Erythroblast (primary cell): Measurements from ENCODE around the gene SYPL1.

ENCODE experiments used
- DNase-seq, 2 experiments: peaks; one replicate each; lab custom pipeline; 2025; lab: John Stamatoyannopoulos, UW
- GATA1 ChIP-seq: IDR thresholded peaks from 2 replicates; pipeline ENCODE4 v1.6.1; 2011; ENCODE audit warnings: low read depth, mild to moderate bottlenecking, control low read depth, low read length, moderate library complexity
- POLR2A ChIP-seq: IDR thresholded peaks from 2 replicates; pipeline ENCODE4 v1.6.1; 2011; ENCODE audit warnings: mild to moderate bottlenecking, low read length

SYPL1 gene

DNA sequence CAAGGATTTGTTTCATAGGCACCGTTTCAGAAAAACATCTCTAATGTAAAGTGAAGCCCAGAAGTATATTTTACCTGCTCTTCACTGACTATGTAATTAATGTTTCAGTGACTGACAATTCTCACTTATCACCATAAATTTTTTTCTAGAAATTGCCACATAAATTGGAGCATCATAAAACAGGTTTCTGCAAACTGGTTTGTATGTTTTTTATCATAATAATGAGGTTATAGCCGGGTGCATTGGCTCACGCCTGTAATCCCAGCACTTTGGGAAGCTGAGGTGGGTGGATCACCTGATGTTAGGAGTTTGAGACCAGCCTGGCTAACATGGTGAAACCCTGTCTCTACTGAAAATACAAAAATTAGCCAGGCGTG lies 39.4 kb downstream of the SYPL1 start:
- no peak for DNase-seq
- TF ChIP-seq GATA1 (no peak), POLR2A (no peak)

DNA sequence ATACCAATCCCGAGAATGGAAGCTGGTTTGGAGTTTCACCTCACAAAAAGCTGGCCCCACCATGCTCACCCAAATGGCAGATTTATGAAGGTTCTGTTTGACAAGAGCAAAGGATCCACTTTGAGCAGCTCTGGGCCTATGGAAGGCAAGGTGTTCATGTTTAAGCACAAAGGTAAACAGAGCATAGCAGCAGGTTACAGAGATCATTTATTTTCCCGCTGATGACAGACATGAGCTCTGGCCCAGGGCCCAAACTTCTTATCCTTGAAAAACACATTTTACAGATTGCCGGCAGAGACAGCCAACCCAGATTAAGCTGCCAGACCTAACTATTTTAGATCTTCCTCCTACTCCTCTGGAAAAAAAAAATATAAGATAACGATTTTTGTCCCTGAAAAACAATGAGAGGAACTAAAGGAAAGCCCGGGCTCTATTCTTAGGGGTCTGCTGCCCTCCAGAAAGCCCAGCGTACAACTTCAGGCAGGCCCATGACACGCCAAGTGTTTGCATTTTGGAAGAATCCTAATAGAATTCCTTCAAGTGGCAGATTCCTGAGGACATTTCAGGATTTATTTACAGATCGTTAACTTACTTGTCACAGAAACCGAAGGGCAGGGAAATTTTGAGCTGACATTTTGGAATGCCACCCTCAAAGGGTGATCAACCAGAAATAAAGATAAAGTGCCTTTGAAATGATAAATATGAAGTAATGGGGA lies 40.0 kb downstream of the SYPL1 start:
- TF ChIP-seq GATA1 (no peak), POLR2A (no peak)
- DNase-seq: peak; percentile 76 to 81

DNA sequence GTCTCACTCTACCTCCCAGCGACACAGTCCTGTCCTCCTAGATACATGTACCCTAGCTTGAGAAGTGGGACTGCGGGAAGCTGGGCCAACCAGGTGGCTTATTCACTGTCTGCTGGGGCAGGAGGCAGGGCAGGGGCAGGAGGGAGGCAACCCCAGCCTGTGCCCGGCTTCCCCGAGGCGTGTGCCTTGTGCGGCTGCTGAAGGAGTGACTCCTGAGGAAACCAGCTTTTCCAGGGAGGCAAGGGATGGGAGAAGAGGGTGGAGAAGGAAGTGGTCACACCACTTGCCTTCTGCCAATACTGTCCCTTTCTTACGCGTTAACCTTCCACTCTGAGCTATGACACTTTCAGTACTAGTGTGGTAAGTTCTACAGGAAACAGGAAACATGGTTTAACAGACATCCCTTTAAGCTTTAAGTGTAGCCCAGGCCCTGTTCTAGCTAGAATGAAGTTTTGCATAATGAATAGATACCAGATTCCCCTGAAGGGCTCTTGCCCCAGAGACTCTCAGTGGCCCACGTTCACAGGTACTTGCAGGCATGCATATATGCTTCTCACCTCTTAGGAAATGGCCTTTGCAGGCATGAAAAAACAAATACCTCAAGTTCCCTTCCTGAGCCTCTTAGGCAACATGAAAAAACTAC lies 40.6 kb downstream of the SYPL1 start:
- DNase-seq: no peak
- TF ChIP-seq GATA1 (no peak), POLR2A (no peak)

DNA sequence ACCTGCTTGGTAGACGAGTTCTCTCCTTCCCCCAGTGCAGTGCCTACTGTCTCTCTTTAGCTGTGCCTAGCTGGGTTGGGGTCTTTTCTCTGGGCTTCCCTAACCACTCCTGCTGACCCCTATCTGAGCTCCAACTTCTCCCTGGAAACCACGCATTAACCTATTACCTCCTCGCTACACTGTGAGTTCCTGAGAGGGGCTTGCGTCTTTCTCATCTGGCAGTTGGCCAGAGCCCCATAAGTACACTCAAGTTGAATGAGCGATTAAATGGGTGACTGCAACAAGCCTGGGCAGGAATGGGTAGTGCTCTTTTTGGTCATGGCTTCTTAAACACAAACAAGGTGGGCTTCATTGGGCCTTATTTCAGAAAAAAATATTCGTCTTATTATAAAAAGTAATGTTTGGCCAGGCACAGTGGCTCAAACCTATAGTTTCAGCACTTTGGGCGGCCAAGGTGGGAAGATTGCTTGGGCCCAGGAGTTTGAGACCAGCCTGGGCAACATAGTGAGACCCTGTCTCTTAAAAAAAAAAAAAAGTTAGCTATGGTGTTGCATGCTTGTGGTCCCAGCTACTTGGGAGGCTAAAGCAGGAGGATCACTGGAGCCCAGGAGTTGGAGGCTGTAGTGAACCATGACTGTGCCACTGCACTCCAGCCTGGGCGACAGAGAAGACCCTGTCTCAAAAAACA lies 41.4 kb downstream of the SYPL1 start:
- TF ChIP-seq POLR2A: no peak
- no peak for TF ChIP-seq GATA1
- DNase-seq: no peak

DNA sequence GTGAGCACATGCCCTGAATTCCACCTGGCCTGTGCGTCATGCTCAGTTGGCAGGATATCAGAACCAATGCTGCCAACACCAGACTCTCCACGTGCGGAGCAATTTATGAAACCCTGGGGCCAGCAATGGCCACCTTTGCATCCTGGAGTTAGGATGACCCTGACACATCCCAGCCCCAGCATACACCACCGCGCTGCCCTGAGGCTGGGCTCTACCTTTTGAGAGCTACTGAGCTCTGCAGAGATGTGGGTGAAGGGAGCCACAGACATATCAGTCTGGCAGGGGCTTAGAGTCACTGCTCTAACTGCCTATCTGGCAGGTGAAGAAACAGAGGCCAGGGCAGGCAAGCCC lies 41.9 kb downstream of the SYPL1 start:
- TF ChIP-seq POLR2A (no peak), GATA1 (no peak)
- DNase-seq: no peak

DNA sequence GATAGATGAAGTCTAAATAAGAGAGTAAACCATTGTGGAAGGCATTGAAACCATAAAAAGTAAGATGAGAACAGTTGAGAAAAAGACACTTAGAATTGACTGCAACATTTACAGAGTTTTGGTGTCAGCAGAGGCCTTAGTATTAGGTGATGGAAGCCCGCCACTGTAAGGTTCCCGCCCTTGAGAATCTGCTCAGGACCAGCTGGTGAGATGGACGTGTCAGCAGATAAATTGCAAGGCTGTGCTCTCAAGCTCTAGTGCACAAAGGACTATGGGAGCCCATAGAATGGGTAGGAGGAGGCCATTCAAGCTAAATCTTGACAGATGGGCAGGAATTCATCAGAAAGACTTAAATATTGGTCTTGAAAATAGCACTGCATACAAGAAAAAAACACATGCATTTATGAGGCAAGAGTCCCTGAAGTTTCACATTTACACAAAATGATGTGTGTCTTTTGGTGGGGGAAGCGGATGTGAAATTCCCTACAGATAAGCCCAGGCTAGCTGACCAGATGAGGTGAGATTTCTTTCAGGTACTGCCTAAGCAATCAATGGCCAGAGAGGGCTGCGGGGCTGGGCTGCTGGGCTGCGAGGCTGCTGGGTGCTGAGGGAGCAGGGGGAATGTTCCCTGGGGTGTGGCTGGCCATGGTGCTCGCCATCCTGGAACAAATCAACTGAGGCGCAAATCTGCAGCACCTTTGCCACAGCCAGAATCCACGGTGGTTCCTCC lies 42.5 kb downstream of the SYPL1 start:
- TF ChIP-seq POLR2A (no peak), GATA1 (no peak)
- no peak for DNase-seq

DNA sequence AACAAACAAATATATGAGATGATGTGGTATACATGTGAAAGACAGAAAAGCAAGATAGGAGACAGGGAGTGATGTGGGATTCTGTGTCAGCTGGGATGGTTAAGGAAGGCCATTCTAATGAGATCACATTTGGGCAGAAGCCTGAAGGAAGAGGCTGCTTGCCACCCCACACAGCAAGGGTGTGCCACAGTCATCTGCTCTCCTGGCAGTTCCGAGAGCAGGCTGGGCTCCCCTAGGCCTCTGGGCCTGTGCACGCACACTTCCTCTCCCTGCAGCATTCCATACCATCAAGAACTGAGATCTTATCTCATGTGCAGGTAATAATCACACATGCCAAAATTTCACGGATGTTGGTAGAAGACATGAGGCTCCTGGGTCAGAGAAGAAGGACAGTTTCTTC lies 43.1 kb downstream of the SYPL1 start:
- no peak for DNase-seq
- TF ChIP-seq GATA1 (no peak), POLR2A (no peak)

DNA sequence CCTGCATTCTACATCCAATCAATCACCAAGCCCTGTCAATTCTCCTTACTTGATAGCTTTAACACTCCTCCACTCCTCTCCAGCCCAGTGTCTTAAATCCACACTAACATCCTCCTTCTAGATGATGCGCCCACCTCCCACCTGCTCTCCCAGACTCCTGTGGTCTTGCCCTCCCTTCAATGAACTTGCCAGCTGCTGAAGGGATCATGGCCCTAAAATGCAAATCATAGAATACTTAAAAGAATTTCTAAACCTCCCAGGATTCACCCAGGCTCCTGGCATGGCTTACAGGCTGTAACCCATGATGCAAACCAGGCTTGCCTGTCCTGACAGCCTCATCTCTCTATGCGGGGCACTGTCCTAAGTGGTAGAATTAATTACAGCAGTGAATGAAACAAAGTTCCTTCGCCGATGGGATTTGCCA lies 43.6 kb downstream of the SYPL1 start:
- DNase-seq: no peak
- no peak for TF ChIP-seq POLR2A
- no peak for TF ChIP-seq GATA1

DNA sequence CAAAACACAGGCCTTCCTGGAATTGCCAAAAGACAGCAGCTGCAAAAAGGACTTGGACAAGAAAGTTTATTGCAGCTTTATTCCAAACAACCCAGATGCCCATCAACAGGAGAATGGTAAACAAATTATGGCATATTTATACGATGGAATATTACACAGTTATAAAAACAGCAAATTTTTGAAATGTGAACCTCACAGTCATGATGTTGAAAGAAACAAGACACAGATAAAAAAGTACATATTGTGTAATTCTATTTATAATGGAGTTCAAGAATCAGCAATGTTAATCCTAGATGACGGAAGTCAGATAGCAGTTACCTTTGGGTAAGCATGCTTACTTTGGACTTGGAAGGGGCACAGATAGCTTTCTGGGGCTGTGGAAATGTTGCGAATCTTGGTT lies 44.4 kb downstream of the SYPL1 start:
- DNase-seq: no peak
- TF ChIP-seq GATA1: no peak
- TF ChIP-seq POLR2A: no peak

DNA sequence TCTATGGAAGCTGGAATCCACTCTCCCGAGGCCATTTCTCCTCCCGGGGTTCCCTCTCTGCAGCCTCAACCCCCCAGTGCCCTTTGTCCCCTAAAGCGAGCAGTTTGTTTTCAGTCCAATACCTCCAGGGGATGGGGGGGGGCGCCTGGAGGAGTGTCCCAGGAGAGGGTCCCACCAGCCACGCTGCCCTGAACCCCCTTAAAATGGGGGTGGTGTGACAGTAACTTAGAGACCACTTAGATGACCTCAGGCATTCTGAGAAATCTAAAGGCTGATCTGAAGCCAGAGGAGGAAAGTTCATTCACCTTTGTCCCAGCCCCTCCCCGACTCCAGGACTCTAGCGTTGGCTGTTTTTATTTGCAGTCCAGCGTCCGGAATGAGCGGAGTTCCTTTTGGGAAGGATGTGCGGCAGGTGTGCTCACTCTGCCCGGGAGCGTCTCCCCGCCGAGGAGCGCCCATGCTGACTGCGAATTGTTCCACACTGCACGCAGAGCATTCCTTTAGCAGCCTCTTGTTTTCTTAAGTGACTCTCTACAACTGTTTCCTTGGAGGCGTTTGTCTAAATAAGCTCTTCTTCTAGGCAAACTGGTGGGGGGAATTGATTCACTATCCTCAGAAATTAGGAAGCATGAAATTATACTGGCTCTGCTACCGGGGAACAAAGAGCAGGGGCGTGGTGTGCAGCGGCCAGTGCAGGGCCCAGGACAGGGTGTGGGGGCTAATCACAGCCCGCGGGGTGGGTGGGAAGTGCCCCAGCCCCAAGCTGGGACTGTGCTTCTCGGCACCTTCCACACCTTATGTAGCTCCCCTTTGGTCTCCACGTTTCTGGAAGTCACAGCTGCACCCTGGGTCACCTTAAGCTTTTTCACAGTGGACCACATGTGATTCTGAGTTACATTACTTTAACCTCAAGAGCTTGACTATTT lies 46.3 kb downstream of the SYPL1 start:
- TF ChIP-seq GATA1: no peak
- TF ChIP-seq POLR2A: no peak
- DNase-seq: no peak

DNA sequence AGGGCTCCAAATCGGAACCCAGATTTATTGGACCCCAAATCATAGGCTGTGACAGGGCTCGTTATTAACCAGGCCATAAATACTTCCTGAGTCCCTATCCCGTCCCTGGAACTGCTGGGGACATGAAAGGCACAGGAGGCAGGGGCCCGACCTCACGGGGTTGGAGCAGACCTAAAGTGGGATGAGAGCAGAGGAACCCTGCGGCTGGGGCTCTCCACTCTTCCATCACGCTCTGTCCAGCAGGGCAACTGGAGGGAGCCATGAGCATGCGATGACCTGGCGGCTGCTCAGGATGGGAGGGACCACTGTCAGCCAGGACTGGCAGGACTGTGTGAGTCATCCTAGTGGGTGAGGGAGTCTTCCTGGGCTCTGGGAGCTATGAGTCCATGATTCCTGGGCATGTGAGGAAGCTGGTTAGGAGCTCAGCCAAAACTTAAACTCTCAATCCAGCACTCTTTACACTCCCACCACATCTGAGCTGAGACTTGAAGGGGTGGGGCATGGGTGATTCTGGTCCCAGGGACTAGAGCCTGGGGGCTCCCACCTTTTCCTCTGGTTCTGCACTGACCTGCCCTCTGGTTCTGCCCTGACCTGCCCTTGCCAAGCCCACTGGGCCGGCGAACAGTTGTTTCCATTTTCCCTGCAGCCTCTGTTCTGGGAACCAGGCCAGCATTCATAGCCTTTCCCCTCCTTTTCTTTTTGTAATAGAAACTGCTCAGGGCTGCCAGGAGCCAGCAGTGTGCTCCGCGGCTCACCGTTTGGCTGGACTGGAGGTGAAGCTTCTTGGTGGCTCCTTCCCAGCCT lies 47.1 kb downstream of the SYPL1 start:
- peak in 1 of 2 experiments; percentile 6 for DNase-seq
- TF ChIP-seq GATA1: no peak
- TF ChIP-seq POLR2A: no peak

DNA sequence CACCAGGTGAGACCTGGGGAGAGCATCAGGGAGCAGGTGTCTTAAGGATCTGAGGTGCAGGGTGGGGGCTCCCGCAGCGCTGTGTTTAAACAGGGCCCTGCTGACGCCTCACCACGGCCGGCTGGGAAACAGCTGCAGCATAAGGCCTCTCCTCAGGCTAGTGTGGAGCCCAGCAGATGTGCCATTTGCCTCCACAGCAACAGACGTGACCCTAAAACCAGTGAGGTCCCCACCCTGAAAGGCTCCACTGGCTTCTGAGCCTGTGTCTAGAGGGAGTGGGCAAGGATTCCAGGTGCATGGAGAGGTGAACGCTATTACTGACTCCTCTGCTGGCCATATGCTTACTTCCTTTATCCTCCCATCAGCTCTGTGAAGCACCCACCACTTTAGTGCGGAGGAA lies 47.8 kb downstream of the SYPL1 start:
- DNase-seq: no peak
- TF ChIP-seq GATA1 (no peak), POLR2A (no peak)
